H9 (cell line): ENCODE measurements around the gene SPATA2L. TPM values are rescaled to one million over a fixed set of nuclear protein-coding genes. Genes with fewer than 3 reads are reported as not detected.

Experiments used
- DNase-seq: peaks from one replicate; pipeline ENCODE4 v3.0.0-alpha.2; 2017
- H2AFZ ChIP-seq: one replicate; pipeline ENCODE4 v1.6.1; 2013; ENCODE audit warnings: mild to moderate bottlenecking, low read length, control low read depth, moderate library complexity
- H2AK5ac ChIP-seq: 2 replicates; pipeline ENCODE4 v1.6.1; 2013; ENCODE audit warnings: low read length, control low read depth, mixed read lengths; ENCODE audit not compliant: insufficient read length
- H2BK120ac ChIP-seq: one replicate; pipeline ENCODE4 v1.6.1; 2013; ENCODE audit warnings: low read depth, mild to moderate bottlenecking, low read length, control low read depth, inconsistent platforms; ENCODE audit not compliant: poor library complexity, severe bottlenecking
- H2BK12ac ChIP-seq: 2 replicates; pipeline ENCODE4 v1.6.1; 2013; ENCODE audit warnings: low read length, control low read depth, mixed read lengths, low read depth; ENCODE audit not compliant: insufficient read length
- H2BK15ac ChIP-seq: 2 replicates; pipeline ENCODE4 v1.6.1; 2013; ENCODE audit warnings: low read depth, low read length, control low read depth
- H2BK20ac ChIP-seq: one replicate; pipeline ENCODE4 v1.6.1; 2013; ENCODE audit warnings: low read depth, mild to moderate bottlenecking, low read length, control low read depth, inconsistent platforms; ENCODE audit not compliant: poor library complexity, severe bottlenecking
- H2BK5ac ChIP-seq: 2 replicates; pipeline ENCODE4 v1.6.1; 2013; ENCODE audit warnings: low read length, control low read depth, mixed read lengths; ENCODE audit not compliant: insufficient read length
- H3K14ac ChIP-seq: 2 replicates; pipeline ENCODE4 v1.6.1; 2013; ENCODE audit warnings: low read length, control low read depth; ENCODE audit not compliant: insufficient read depth
- H3K18ac ChIP-seq: 2 replicates; pipeline ENCODE4 v1.6.1; 2013; ENCODE audit warnings: low read depth, mild to moderate bottlenecking, mixed read lengths, low read length, control low read depth; ENCODE audit not compliant: insufficient read length
- H3K23ac ChIP-seq: 2 replicates; pipeline ENCODE4 v1.6.1; 2013; ENCODE audit warnings: low read length, control low read depth, mixed read lengths, low read depth; ENCODE audit not compliant: insufficient read length
- H3K23me2 ChIP-seq: 2 replicates; pipeline ENCODE4 v1.6.1; 2013; ENCODE audit warnings: low read depth, mild to moderate bottlenecking, mixed read lengths, low read length, control low read depth; ENCODE audit not compliant: insufficient read length, poor library complexity, severe bottlenecking
- H3K27ac ChIP-seq: 2 replicates; pipeline ENCODE4 v1.5.1; 2013; ENCODE audit warnings: low read length, control low read depth, mixed read lengths, low read depth; ENCODE audit not compliant: insufficient read length
- H3K27me3 ChIP-seq: 2 replicates; pipeline ENCODE4 v1.6.1; 2013; ENCODE audit warnings: low read length, control low read depth, inconsistent platforms; ENCODE audit not compliant: insufficient read depth
- H3K4ac ChIP-seq: 2 replicates; pipeline ENCODE4 v1.6.1; 2013; ENCODE audit warnings: low read depth, mild to moderate bottlenecking, control low read depth, inconsistent platforms, low read length, moderate library complexity
- H3K4me1 ChIP-seq: 2 replicates; pipeline ENCODE4 v1.6.1; 2013; ENCODE audit warnings: low read length, control low read depth, inconsistent platforms; ENCODE audit not compliant: insufficient read depth
- H3K4me2 ChIP-seq: 2 replicates; pipeline ENCODE4 v1.6.1; 2013; ENCODE audit warnings: low read length, control low read depth, mixed read lengths; ENCODE audit not compliant: insufficient read length, insufficient read depth
- H3K56ac ChIP-seq: 2 replicates; pipeline ENCODE4 v1.6.1; 2013; ENCODE audit warnings: low read depth, mild to moderate bottlenecking, mixed read lengths, low read length, control low read depth; ENCODE audit not compliant: insufficient read length
- H3K79me1 ChIP-seq: 2 replicates; pipeline ENCODE4 v1.6.1; 2013; ENCODE audit warnings: low read depth, mild to moderate bottlenecking, moderate library complexity, low read length, control low read depth, inconsistent platforms; ENCODE audit not compliant: insufficient read depth, poor library complexity, severe bottlenecking
- H3K79me2 ChIP-seq: 2 replicates; pipeline ENCODE4 v1.6.1; 2013; ENCODE audit warnings: low read length, control low read depth, inconsistent platforms; ENCODE audit not compliant: insufficient read depth
- H3K9ac ChIP-seq: 2 replicates; pipeline ENCODE4 v1.6.1; 2013; ENCODE audit warnings: low read length, control low read depth, mixed read lengths; ENCODE audit not compliant: insufficient read length; ENCODE audit errors: extremely low read depth
- H3K9me3 ChIP-seq: one replicate; pipeline ENCODE4 v1.6.1; 2013; ENCODE audit warnings: low read depth, low read length, inconsistent platforms; ENCODE audit not compliant: control insufficient read depth
- H3T11ph ChIP-seq: one replicate; pipeline ENCODE4 v1.6.1; 2013; ENCODE audit warnings: mild to moderate bottlenecking, low read length, control low read depth, inconsistent platforms
- H4K20me1 ChIP-seq: one replicate; pipeline ENCODE4 v1.6.1; 2013; ENCODE audit not compliant: control insufficient read depth, insufficient read length, insufficient read depth
- H4K5ac ChIP-seq: 2 replicates; pipeline ENCODE4 v1.6.1; 2013; ENCODE audit warnings: low read depth, mild to moderate bottlenecking, mixed read lengths, low read length, control low read depth; ENCODE audit not compliant: insufficient read length
- H4K8ac ChIP-seq: replicated peaks from 2 replicates; pipeline ENCODE4 v1.6.1; 2013; ENCODE audit warnings: low read length, control low read depth, mixed read lengths, low read depth; ENCODE audit not compliant: insufficient read length
- H4K91ac ChIP-seq: 2 replicates; pipeline ENCODE4 v1.6.1; 2013; ENCODE audit warnings: low read depth, mild to moderate bottlenecking, moderate library complexity, mixed read lengths, low read length, control low read depth; ENCODE audit not compliant: insufficient read length
- H3K27ac Mint-ChIP-seq, 3 experiments: 2 replicates in 2 of 3; 3 replicates in 1 of 3; pipeline ENCODE4 v1.8.0; 2020 to 2021; ENCODE audit warnings: mixed read lengths in 3 of 3, mild to moderate bottlenecking in 1 of 3, moderate library complexity in 1 of 3
- H3K27me3 Mint-ChIP-seq: 2 replicates; pipeline ENCODE4 v1.8.0; 2021; ENCODE audit warnings: low read depth, mild to moderate bottlenecking, moderate library complexity, mixed read lengths
- H3K36me3 Mint-ChIP-seq, 3 experiments: 2 replicates in 2 of 3; 3 replicates in 1 of 3; pipeline ENCODE4 v1.8.0; 2020 to 2021; ENCODE audit warnings: low read depth in 3 of 3, mixed read lengths in 3 of 3; ENCODE audit not compliant: insufficient read depth in 1 of 3
- H3K4me1 Mint-ChIP-seq, 2 experiments: 2 replicates each; pipeline ENCODE4 v1.8.0; 2020; ENCODE audit warnings: mixed read lengths in 2 of 2
- H3K4me3 Mint-ChIP-seq, 2 experiments: 2 replicates in 1 of 2; 3 replicates in 1 of 2; pipeline ENCODE4 v1.8.0; 2020 to 2021; ENCODE audit warnings: mild to moderate bottlenecking in 2 of 2, mixed read lengths in 2 of 2, moderate library complexity in 1 of 2
- H3K9me3 Mint-ChIP-seq, 2 experiments: 2 replicates in 1 of 2; 3 replicates in 1 of 2; pipeline ENCODE4 v1.8.0; 2020; ENCODE audit warnings: mild to moderate bottlenecking in 2 of 2, mixed read lengths in 2 of 2, moderate library complexity in 1 of 2
- CTCF ChIP-seq: fragments of 200-600 bp; sonication (generic); conservative IDR thresholded peaks from 3 replicates; pipeline ENCODE4 v1.8.0; 2021; ENCODE audit warnings: antibody characterized with exemption, mild to moderate bottlenecking
- WGBS: extraction: QIAGEN DNeasy Blood & Tissue Kit; methylation state at CpG from one replicate; pipeline ENCODE4 v1.1.7; 2013; ENCODE audit warnings: missing lambda C conversion rate, low lambda C conversion rate, mixed read lengths; ENCODE audit not compliant: insufficient read length; ENCODE audit errors: extremely low coverage; 5-methylcytosine and 5-hydroxymethylcytosine counted together
- total RNA-seq: library from RNA; stranded (reverse); gene quantifications from 2 replicates; pipeline ENCODE4 v1.2.1, GENCODE V29; 2021

SPATA2L gene
- total RNA-seq, 1 experiment from 2014 or later: 27.1 TPM

GRCh38 chr16:89738538-89739317, 37.2 kb upstream of the SPATA2L start:
- H3K14ac ChIP-seq: no peak overlapping the region
- TF ChIP-seq CTCF: no peak; the same call in 2 of the 3 replicates
- H3K18ac ChIP-seq: no peak overlapping the region
- DNase-seq: no peak
- H2BK20ac ChIP-seq: no peak overlapping the region
- H3K23me2 ChIP-seq: no peaks in the 10 kb centered on the region
- no peak overlapping the region for H3K23ac ChIP-seq
- no peaks in the 10 kb centered on the region for H3K9me3 ChIP-seq
- H3K4me1 ChIP-seq: no peaks in the 10 kb centered on the region
- no peaks in the 10 kb centered on the region for H3K79me2 ChIP-seq
- no peak overlapping the region for H3K4me2 ChIP-seq
- no peak overlapping the region for H3K9ac ChIP-seq
- no peak overlapping the region for H2BK15ac ChIP-seq
- H2AK5ac ChIP-seq: no peak overlapping the region
- H3K56ac ChIP-seq: no peak overlapping the region
- peak overlapping the region in 1 of 3 experiments; percentile 49; a peak in 1 of 7 replicates for H3K27ac Mint-ChIP-seq
- H4K91ac ChIP-seq: no peak overlapping the region
- H4K8ac ChIP-seq: no peak overlapping the region
- H3K4me1 Mint-ChIP-seq: no peaks in the 10 kb centered on the region
- peaks cover 57 to 97% (median 89%) of the 10 kb centered on the region in 3 experiments; a peak in 6 of 7 replicates for H3K36me3 Mint-ChIP-seq
- no peak overlapping the region for H3K4ac ChIP-seq
- no peak overlapping the region for H2AFZ ChIP-seq
- no peaks in the 10 kb centered on the region for H3K79me1 ChIP-seq
- H3T11ph ChIP-seq: no peak overlapping the region
- no peak overlapping the region for H2BK12ac ChIP-seq
- no CpG with 5 or more reads among the region's 20 CpGs for WGBS
- no peaks in the 10 kb centered on the region for H3K9me3 Mint-ChIP-seq
- no peaks in the 10 kb centered on the region for H3K27me3 ChIP-seq
- no peaks in the 10 kb centered on the region for H4K20me1 ChIP-seq
- H3K4me3 Mint-ChIP-seq: no peak overlapping the region
- no peaks in the 10 kb centered on the region for H3K27me3 Mint-ChIP-seq
- H2BK120ac ChIP-seq: no peak overlapping the region
- no peak overlapping the region for H4K5ac ChIP-seq
- H2BK5ac ChIP-seq: no peak overlapping the region
- H3K27ac ChIP-seq: no peak overlapping the region
